PC-3 (cell line): ENCODE data around the gene ATP2B2. TPM values are rescaled to one million over a fixed set of nuclear protein-coding genes. Genes with fewer than 3 reads are reported as not detected.

Experiments used
- ATAC-seq: fragments of 200-7000 bp; cut with Tn5 transposase; 2 replicates; pipeline ENCODE4 v1.9.1; 2020; ENCODE audit warnings: mild to moderate bottlenecking, moderate library complexity
- BruUV-seq: library from RNA; stranded (reverse); fragments of 400-500 nt; replicated peaks from 2 replicates; lab custom pipeline; 2021; lab: Mats Ljungman, UMichigan
- CTCF ChIA-PET: fragments of 300-600 bp; sonication (Branson Sonifier 250); formaldehyde crosslinking; loops from one replicate; lab custom pipeline; 2022; ENCODE audit warnings: antibody characterized with exemption; lab: Charles Lee
- POLR2A ChIA-PET: fragments of 300-600 bp; sonication (Branson Sonifier 250); formaldehyde crosslinking; loops from one replicate; lab custom pipeline; 2022; ENCODE audit warnings: antibody characterized with exemption; ENCODE audit not compliant: unreplicated experiment; lab: Charles Lee
- DNase-seq: peaks from one replicate; pipeline ENCODE4 v3.0.0-alpha.2; 2015
- H2AFZ ChIP-seq: fragments of 300-600 bp; sonication (generic); 2 replicates; pipeline ENCODE4 v1.6.0; 2016; ENCODE audit warnings: antibody characterized with exemption, low read length
- H3F3A ChIP-seq: fragments of 300-600 bp; sonication (generic); one replicate; pipeline ENCODE4 v1.6.0; 2017; ENCODE audit warnings: antibody characterized with exemption, low read length, control low read depth, mild to moderate bottlenecking; ENCODE audit not compliant: unreplicated experiment
- H3K27ac ChIP-seq: fragments of 300-600 bp; sonication (generic); 2 replicates; pipeline ENCODE4 v1.5.1; 2016; ENCODE audit warnings: mild to moderate bottlenecking, low read length
- H3K27me3 ChIP-seq: fragments of 300-600 bp; sonication (generic); 2 replicates; pipeline ENCODE4 v1.6.1; 2016; ENCODE audit warnings: low read length, mixed read lengths
- H3K36me3 ChIP-seq: fragments of 300-600 bp; sonication (generic); 2 replicates; pipeline ENCODE4 v1.6.1; 2016; ENCODE audit warnings: low read depth, mixed run types, low read length, mixed read lengths
- H3K4me1 ChIP-seq: fragments of 300-600 bp; sonication (generic); 2 replicates; pipeline ENCODE4 v1.5.1; 2016; ENCODE audit warnings: low read length; ENCODE audit not compliant: insufficient read depth
- H3K4me2 ChIP-seq: fragments of 300-600 bp; sonication (generic); 2 replicates; pipeline ENCODE4 v1.6.0; 2016; ENCODE audit warnings: low read length
- H3K4me3 ChIP-seq: fragments of 300-600 bp; sonication (generic); 2 replicates; pipeline ENCODE4 v1.5.1; 2016; ENCODE audit warnings: mild to moderate bottlenecking, low read length, mixed read lengths
- H3K79me2 ChIP-seq: fragments of 300-600 bp; sonication (generic); 2 replicates; pipeline ENCODE4 v1.6.1; 2017; ENCODE audit warnings: low read length, mixed read lengths
- H3K9ac ChIP-seq: fragments of 300-600 bp; sonication (generic); 2 replicates; pipeline ENCODE4 v1.6.0; 2016; ENCODE audit warnings: mild to moderate bottlenecking, low read length
- H3K9me2 ChIP-seq: fragments of 300-600 bp; sonication (generic); replicated peaks from 2 replicates; pipeline ENCODE4 v1.6.1; 2016; ENCODE audit warnings: mixed run types, low read length, mixed read lengths
- H3K9me3 ChIP-seq: fragments of 300-600 bp; sonication (generic); 2 replicates; pipeline ENCODE4 v1.6.1; 2016; ENCODE audit warnings: low read length, mixed read lengths
- H4K20me1 ChIP-seq: fragments of 300-600 bp; sonication (generic); 2 replicates; pipeline ENCODE4 v1.6.1; 2016; ENCODE audit warnings: low read length, mixed read lengths
- EZH2 ChIP-seq: fragments of 300-600 bp; sonication (generic); IDR thresholded peaks from one replicate; pipeline ENCODE4 v1.6.1; 2017; ENCODE audit warnings: antibody characterized with exemption, mild to moderate bottlenecking, low read length; ENCODE audit not compliant: unreplicated experiment
- EZH2phosphoT487 ChIP-seq: fragments of 300-600 bp; sonication (generic); IDR thresholded peaks from 2 replicates; pipeline ENCODE4 v1.6.1; 2018; ENCODE audit warnings: mild to moderate bottlenecking, antibody characterized with exemption, low read length, borderline replicate concordance
- intact Hi-C: fragments of 100-400 bp; cut with micrococcal nuclease; formaldehyde crosslinking; loops from 2 replicates; pipeline ENCODE4 v1.9.0; 2023
- total RNA-seq: library from RNA; depleted of rRNA; stranded (reverse); fragments of >200 nt; gene quantifications from 2 replicates; pipeline ENCODE4 v1.2.3, GENCODE V29; 2014
- TF ChIP-seq, protein P1 (sequence below): fragments of 300-600 bp; sonication (generic); conservative IDR thresholded peaks from 2 replicates; pipeline ENCODE4 v1.5.1; 2017; ENCODE audit warnings: antibody characterized with exemption, low read depth, mild to moderate bottlenecking, low read length

The ATP2B2 gene
- total RNA-seq, 1 experiment from 2014 or later, result not detected

DNA sequence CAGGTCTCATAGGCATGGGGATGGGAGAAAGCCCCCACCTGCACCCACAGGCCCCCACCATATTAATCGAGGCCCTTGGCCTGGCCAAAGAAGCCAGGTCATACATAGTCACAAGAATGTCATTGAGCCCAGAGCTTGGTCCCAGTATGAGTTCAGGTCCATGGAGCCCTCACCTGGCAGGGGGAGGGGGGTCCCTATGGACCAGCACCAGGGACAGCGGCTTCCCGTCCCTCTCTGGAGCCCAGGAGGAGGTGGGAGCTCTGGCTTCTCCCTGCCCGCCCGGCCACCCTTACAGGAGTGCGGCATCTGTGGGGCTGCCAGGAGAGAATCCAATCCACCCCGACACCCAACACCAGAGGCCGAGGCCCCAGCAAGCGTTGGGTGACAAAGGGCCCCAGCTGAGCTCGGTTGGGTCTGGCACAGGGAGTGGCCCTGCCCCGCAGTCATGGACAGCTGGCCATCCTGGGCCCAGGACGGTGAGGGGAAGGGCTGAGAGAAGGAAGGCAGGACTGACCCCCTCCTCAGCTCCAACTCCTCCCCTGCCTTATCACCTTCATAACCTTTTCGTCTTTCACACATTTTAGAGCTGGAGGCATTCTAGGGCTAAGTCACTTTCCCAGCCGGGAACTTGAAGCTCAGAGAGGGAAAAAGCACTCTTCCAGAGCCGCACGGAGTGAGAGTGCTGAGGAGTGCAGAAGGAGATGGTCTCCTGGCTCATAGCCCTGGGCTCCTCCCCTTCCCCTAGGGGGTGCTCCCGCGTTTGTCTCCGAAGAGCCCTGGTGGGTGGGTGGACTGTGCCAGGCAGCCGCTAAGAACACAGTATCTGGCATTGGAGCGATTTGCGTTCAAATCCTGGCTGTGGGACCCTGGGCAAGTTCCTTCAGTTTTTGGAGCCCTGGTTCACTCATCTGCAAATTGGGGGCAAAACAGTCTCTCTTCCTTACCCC is 54.6 kb downstream of the ATP2B2 start:
- DNase-seq, result no peak
- no peaks in the 10 kb centered on the region for H3K36me3 ChIP-seq
- H2AFZ ChIP-seq, result no peak overlapping the region
- no peaks in the 10 kb centered on the region for H4K20me1 ChIP-seq
- no peak overlapping the region for H3K4me3 ChIP-seq
- intact Hi-C loops, result no loop called here
- TF ChIP-seq EZH2, result no peak
- TF ChIP-seq EZH2phosphoT487, result no peak
- TF ChIP-seq, protein P1, sequence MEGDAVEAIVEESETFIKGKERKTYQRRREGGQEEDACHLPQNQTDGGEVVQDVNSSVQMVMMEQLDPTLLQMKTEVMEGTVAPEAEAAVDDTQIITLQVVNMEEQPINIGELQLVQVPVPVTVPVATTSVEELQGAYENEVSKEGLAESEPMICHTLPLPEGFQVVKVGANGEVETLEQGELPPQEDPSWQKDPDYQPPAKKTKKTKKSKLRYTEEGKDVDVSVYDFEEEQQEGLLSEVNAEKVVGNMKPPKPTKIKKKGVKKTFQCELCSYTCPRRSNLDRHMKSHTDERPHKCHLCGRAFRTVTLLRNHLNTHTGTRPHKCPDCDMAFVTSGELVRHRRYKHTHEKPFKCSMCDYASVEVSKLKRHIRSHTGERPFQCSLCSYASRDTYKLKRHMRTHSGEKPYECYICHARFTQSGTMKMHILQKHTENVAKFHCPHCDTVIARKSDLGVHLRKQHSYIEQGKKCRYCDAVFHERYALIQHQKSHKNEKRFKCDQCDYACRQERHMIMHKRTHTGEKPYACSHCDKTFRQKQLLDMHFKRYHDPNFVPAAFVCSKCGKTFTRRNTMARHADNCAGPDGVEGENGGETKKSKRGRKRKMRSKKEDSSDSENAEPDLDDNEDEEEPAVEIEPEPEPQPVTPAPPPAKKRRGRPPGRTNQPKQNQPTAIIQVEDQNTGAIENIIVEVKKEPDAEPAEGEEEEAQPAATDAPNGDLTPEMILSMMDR, result no peak
- H3K27me3 ChIP-seq, result peaks cover 37% of the 10 kb centered on the region
- H3K9ac ChIP-seq, result no peak overlapping the region
- H3K4me2 ChIP-seq, result no peak overlapping the region
- BruUV-seq, result no TSS peak
- ATAC-seq, result no peak
- ChIA-PET POLR2A (no interaction called here), CTCF (no interaction called here)
- no peaks in the 10 kb centered on the region for H3K4me1 ChIP-seq
- no peak overlapping the region for H3K27ac ChIP-seq
- H3K79me2 ChIP-seq, result no peaks in the 10 kb centered on the region
- no peaks in the 10 kb centered on the region for H3K9me3 ChIP-seq
- no peaks in the 10 kb centered on the region for H3K9me2 ChIP-seq
- no peaks in the 10 kb centered on the region for H3F3A ChIP-seq

DNA sequence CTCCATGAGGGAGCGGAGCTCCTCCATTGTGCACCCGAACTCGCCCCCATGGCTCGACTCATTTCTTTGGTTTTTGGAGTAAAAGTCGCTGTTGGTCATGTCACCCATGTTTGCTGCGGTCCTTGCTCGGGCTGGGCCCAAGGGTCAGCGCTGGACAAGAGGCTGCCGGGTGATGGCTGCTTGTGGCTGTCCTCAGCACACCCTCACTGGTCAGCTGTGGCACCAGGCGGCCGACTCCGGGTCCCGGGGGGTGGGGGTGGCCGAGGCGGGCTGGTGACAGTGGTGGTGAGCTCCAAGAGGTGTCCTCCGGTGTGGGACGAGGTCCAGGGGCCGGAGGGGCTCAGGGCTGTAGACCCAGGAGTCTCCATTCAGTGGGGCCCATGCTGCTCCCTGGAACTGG is 56.0 kb downstream of the ATP2B2 start:
- Histone ChIP-seq H3K36me3 (no peaks in the 10 kb centered on the region), H4K20me1 (no peaks in the 10 kb centered on the region), H2AFZ (no peak overlapping the region), H3K9me3 (no peaks in the 10 kb centered on the region), H3K4me3 (no peak overlapping the region), H3K9me2 (no peaks in the 10 kb centered on the region), H3K4me2 (no peak overlapping the region), H3K79me2 (no peaks in the 10 kb centered on the region), H3F3A (no peaks in the 10 kb centered on the region), H3K4me1 (peaks cover 4% of the 10 kb centered on the region; the same call in 1 of the 2 replicates), H3K9ac (no peak overlapping the region), H3K27me3 (peaks cover 47% of the 10 kb centered on the region), H3K27ac (no peak overlapping the region)
- no TSS peak for BruUV-seq
- intact Hi-C loops, result no loop called here
- no peak for TF ChIP-seq EZH2
- TF ChIP-seq, protein P1, result no peak
- no peak for TF ChIP-seq EZH2phosphoT487
- POLR2A ChIA-PET, result no interaction called here
- CTCF ChIA-PET, result no interaction called here
- no peak for DNase-seq
- no peak for ATAC-seq

DNA sequence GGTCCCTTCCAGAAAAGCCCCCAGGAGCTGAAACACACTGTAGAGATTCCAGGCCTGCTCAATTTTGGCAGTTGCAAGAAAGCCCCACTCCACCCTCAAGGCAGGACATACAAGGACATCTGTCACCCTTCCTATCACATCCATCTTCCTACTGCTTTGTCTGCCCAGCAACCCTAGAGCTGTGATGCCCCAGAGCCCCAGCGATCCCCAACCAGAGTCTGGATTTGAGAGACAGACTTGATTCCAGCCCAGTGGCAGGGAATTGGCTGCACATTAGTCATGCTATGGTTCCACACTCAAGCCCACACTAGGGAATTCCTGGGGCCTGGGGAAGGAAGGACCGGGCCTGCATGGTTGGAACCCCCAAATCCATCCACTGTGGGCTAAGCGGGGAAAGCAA is 56.8 kb downstream of the ATP2B2 start:
- Histone ChIP-seq H3K36me3 (no peaks in the 10 kb centered on the region), H3K27ac (no peak overlapping the region), H3K9ac (no peak overlapping the region), H3F3A (no peaks in the 10 kb centered on the region), H3K79me2 (no peaks in the 10 kb centered on the region), H3K4me3 (no peak overlapping the region), H3K4me1 (peaks cover 4% of the 10 kb centered on the region; the same call in 1 of the 2 replicates), H3K9me2 (no peaks in the 10 kb centered on the region), H2AFZ (no peak overlapping the region), H3K27me3 (peaks cover 53% of the 10 kb centered on the region), H4K20me1 (no peaks in the 10 kb centered on the region), H3K9me3 (no peaks in the 10 kb centered on the region), H3K4me2 (no peak overlapping the region)
- POLR2A ChIA-PET, result no interaction called here
- no peak for DNase-seq
- CTCF ChIA-PET, result no interaction called here
- no peak for ATAC-seq
- no TSS peak for BruUV-seq
- intact Hi-C loops, result no loop called here
- TF ChIP-seq EZH2phosphoT487 (no peak), EZH2 (no peak)
- TF ChIP-seq, protein P1, result no peak
